Skin of body (tissue), 2 donors: ENCODE data around the gene PCBP4. TPM values are rescaled to one million over a fixed set of nuclear protein-coding genes. Genes with fewer than 3 reads are reported as not detected.
A peak's percentile ranks its signal among the peaks of the same experiment; 100 is the strongest.
"Not testable (repeated sequence)": the region's sequence is repeated elsewhere in the genome, so short reads cannot be mapped to it uniquely, and the experiment has no call there.

ENCODE experiments used
- DNase-seq: peaks from one replicate; lab custom pipeline; 2025; lab: John Stamatoyannopoulos, UW
- total RNA-seq: library from RNA; depleted of rRNA; stranded (reverse); fragments of >200 nt; gene quantifications from one replicate; pipeline ENCODE4 v1.2.3, GENCODE V29; 2014

PCBP4 gene
- total RNA-seq, 1 donor from 2014 or later: 13.6 TPM

- no peak for DNase-seq
Measured at GRCh38 chr3:51994530-51994929, 27.3 kb upstream of the PCBP4 start.

- not testable (repeated sequence) for DNase-seq
Measured at GRCh38 chr3:51993657-51994056, 26.4 kb upstream of the PCBP4 start.

- no peak for DNase-seq
Measured at GRCh38 chr3:51992017-51992682, 24.9 kb upstream of the PCBP4 start.

- DNase-seq: not testable (repeated sequence)
Measured at GRCh38 chr3:51990501-51990971, 23.3 kb upstream of the PCBP4 start.

GRCh38 chr3:51988286-51989146, 21.3 kb upstream of the PCBP4 start:
- no peak for DNase-seq

GRCh38 chr3:51987568-51987967, 20.3 kb upstream of the PCBP4 start:
- no peak for DNase-seq

GRCh38 chr3:51986010-51986947, 19.0 kb upstream of the PCBP4 start:
- DNase-seq: no peak

- no peak for DNase-seq
Measured at GRCh38 chr3:51985063-51985462, 17.8 kb upstream of the PCBP4 start.

GRCh38 chr3:51984269-51984647, 17.0 kb upstream of the PCBP4 start:
- no peak for DNase-seq

- no peak for DNase-seq
Measured at GRCh38 chr3:51983578-51984268, 16.5 kb upstream of the PCBP4 start.

GRCh38 chr3:51982838-51983577, 15.8 kb upstream of the PCBP4 start, which contains the start of gene ACY1:
TSS of gene ACY1 (plus strand) at chr3:51983535. CDS start at chr3:51984065, 530 bp downstream.
- DNase-seq: peak; percentile 78

- no peak for DNase-seq
Measured at GRCh38 chr3:51982352-51982837, 15.1 kb upstream of the PCBP4 start.

- DNase-seq: no peak
Measured at GRCh38 chr3:51980253-51980652, 13.0 kb upstream of the PCBP4 start.

GRCh38 chr3:51978143-51978502, 10.9 kb upstream of the PCBP4 start:
- DNase-seq: no peak

GRCh38 chr3:51977446-51978142, 10.3 kb upstream of the PCBP4 start:
- DNase-seq: no peak

- no peak for DNase-seq
Measured at GRCh38 chr3:51975852-51976549, 8.7 kb upstream of the PCBP4 start.

- DNase-seq: peak; percentile 59
Measured at GRCh38 chr3:51974963-51975851, 8.0 kb upstream of the PCBP4 start, which contains the start of gene ABHD14A. TSS of gene ABHD14A (plus strand) at chr3:51975064. CDS start at chr3:51975136, 72 bp downstream.
